Measurements from ENCODE around the gene KLHL28.
"Not testable (repeated sequence)": the region's sequence is repeated elsewhere in the genome, so short reads cannot be mapped to it uniquely, and the experiment has no call there.

Gene KLHL28

GRCh38 chr14:44895716-44896115 is 66.0 kb downstream of the KLHL28 start:
- no peak for DNase-seq

GRCh38 chr14:44893535-44893934 is 68.2 kb downstream of the KLHL28 start:
- DNase-seq: no peak

DNA sequence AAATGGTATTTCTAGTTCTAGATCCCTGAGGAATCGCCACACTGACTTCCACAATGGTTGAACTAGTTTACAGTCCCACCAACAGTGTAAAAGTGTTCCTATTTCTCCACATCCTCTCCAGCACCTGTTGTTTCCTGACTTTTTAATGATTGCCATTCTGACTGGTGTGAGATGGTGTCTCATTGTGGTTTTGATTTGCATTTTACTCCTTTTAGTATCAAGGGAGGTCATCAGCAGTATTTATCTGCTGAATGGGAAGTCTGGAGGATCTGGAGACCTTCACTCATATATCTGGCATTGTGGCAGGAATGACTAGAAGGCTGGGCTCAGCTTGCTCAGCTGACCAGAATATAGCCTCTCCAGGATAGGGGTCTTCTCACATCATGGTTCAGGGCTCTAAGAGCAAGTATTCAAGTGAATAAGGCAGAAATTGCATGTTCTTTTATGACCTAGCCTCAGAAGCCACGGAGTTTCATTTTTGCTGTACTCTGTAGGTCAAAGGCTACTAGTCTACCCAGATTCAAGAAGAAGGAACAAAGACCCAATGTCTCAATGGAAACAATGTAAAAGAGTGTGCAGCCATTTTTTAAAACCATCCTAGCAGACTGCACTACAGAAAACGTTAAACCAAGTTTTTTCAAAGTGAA is 69.9 kb downstream of the KLHL28 start:
- DNase-seq: not testable (repeated sequence)

DNA sequence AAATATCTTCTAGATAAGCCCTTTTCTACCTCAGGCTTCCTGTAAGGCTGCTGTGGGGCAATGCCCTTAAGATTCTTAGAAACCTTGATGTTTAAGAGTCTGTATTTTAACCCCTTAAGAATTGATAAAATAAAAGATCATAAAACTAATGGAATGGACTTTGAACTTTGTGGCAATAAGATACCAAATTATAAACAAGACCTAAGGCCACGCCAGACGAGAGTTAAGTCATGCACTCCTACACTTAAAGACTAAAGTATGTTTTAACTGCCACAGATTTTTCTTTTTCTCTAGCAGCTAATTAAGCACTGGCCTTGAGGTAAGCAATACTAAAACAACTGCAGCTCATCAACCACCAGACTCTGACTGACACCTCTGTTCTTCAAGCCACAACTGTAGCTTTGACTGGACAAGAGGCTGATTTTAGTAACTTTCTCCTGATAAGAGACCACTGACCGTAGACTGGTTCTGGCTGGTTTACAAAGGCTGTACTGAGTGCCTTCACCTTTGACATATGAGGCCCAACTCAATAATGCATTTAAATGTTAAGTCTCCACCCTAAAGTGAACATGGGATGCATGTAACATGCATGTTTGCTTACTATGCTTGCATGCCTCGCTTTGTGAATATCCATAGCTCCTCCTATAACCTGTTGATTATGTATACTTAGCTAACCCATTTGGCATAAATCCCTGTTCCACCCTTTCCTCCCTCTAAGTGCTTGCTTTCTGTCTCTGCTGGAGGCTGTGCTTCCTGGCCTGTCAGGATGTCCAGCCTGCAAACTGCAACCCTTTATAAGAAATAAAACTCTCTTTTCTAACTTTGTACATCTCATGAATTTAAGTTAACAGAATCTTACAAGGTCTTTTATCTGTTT is 71.9 kb downstream of the KLHL28 start:
- DNase-seq: no peak

DNA sequence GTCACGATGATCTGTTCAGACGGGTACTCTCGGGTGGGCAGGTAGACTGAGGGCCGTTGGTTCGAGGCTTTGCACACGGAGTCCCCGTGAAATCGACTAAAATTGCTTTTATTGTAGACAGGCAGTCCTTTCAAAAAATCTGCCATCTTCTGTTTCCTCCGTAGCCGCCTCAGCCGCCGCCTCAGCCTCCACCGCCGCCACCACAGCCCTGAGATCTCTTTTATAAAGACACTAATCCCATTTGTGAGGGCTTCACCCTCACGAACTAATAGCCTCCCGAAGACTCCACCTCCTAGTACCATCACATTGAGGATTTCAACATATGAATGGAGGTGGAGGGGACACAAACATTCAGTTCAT is 74.2 kb downstream of the KLHL28 start:
- no peak for DNase-seq

- no peak for DNase-seq
Observed at GRCh38 chr14:44886860-44887595, 74.7 kb downstream of the KLHL28 start.

GRCh38 chr14:44880791-44881190 is 81.0 kb downstream of the KLHL28 start:
- DNase-seq: no peak
